ENCODE results near the gene FRMPD4. TPM values are rescaled to one million over a fixed set of nuclear protein-coding genes. Genes with fewer than 3 reads are reported as not detected.

The FRMPD4 gene
- total RNA-seq, 1 experiment from 2014 or later, result 0.24 TPM

GRCh38 chrX:12223650-12224049 lies 85.4 kb downstream of the FRMPD4 start:
- WGBS (ENCODE audit: extremely low coverage, insufficient read length, low lambda C conversion rate), result no CpG with 5 or more reads among the region's 4 CpGs
- no peak for TF ChIP-seq CTCF (conservative IDR thresholded peaks at IDR 0.05)
- no peak overlapping the region for H3K4me3 Mint-ChIP-seq
- H3K36me3 Mint-ChIP-seq (ENCODE audit: insufficient read depth in 1 of 3, low read depth in 3 of 3), result no peaks in the 10 kb centered on the region; a peak in 1 of 7 replicates
- Histone ChIP-seq H2BK120ac (ENCODE audit: low read depth, low read length, poor library complexity, severe bottlenecking) (no peak overlapping the region), H3K79me2 (ENCODE audit: insufficient read depth, low read length) (no peaks in the 10 kb centered on the region), H3K4me2 (ENCODE audit: insufficient read depth, insufficient read length, low read length) (no peak overlapping the region), H4K20me1 (ENCODE audit: control insufficient read depth, insufficient read depth, insufficient read length) (no peaks in the 10 kb centered on the region), H3T11ph (ENCODE audit: low read length) (no peak overlapping the region), H3K56ac (ENCODE audit: insufficient read length, low read depth, low read length) (no peak overlapping the region), H3K14ac (ENCODE audit: insufficient read depth, low read length) (no peak overlapping the region), H4K5ac (ENCODE audit: insufficient read length, low read depth, low read length) (no peak overlapping the region), H3K4ac (ENCODE audit: low read depth, low read length) (no peak overlapping the region), H3K4me1 (ENCODE audit: insufficient read depth, low read length) (no peaks in the 10 kb centered on the region), H3K23ac (ENCODE audit: insufficient read length, low read depth, low read length) (no peak overlapping the region), H2BK5ac (ENCODE audit: insufficient read length, low read length) (no peak overlapping the region), H2AK5ac (ENCODE audit: insufficient read length, low read length) (no peak overlapping the region), H3K9me3 (ENCODE audit: control insufficient read depth, low read depth, low read length) (no peaks in the 10 kb centered on the region), H4K8ac (replicated peaks; ENCODE audit: insufficient read length, low read depth, low read length) (no peak overlapping the region), H3K18ac (ENCODE audit: insufficient read length, low read depth, low read length) (no peak overlapping the region), H3K9ac (ENCODE audit: extremely low read depth, insufficient read length, low read length) (no peak overlapping the region), H2BK12ac (ENCODE audit: insufficient read length, low read depth, low read length) (no peak overlapping the region), H3K27me3 (ENCODE audit: insufficient read depth, low read length) (no peaks in the 10 kb centered on the region), H4K91ac (ENCODE audit: insufficient read length, low read depth, low read length) (no peak overlapping the region), H2BK20ac (ENCODE audit: low read depth, low read length, poor library complexity, severe bottlenecking) (no peak overlapping the region), H2BK15ac (ENCODE audit: low read depth, low read length) (no peak overlapping the region), H3K79me1 (ENCODE audit: insufficient read depth, low read depth, low read length, poor library complexity, severe bottlenecking) (no peaks in the 10 kb centered on the region), H3K23me2 (ENCODE audit: insufficient read length, low read depth, low read length, poor library complexity, severe bottlenecking) (no peaks in the 10 kb centered on the region), H2AFZ (ENCODE audit: low read length) (no peak overlapping the region), H3K27ac (ENCODE audit: insufficient read length, low read depth, low read length) (no peak overlapping the region)
- peaks cover 52 to 59% of the 10 kb centered on the region in 2 experiments for H3K9me3 Mint-ChIP-seq
- H3K4me1 Mint-ChIP-seq, result no peaks in the 10 kb centered on the region
- DNase-seq, result no peak
- H3K27me3 Mint-ChIP-seq (ENCODE audit: low read depth), result no peaks in the 10 kb centered on the region; the same call in 1 of the 2 replicates
- no peak overlapping the region for H3K27ac Mint-ChIP-seq

Data from H9 (cell line).